SKM-1 (cell line): ENCODE results near the gene TUBA8.
"Not testable (repeated sequence)": the region's sequence is repeated elsewhere in the genome, so short reads cannot be mapped to it uniquely, and the experiment has no call there.

ENCODE experiments used
- DNase-seq: peaks from one replicate; lab custom pipeline; 2025; ENCODE audit not compliant: unreplicated experiment; lab: John Stamatoyannopoulos, UW

The TUBA8 gene

DNA sequence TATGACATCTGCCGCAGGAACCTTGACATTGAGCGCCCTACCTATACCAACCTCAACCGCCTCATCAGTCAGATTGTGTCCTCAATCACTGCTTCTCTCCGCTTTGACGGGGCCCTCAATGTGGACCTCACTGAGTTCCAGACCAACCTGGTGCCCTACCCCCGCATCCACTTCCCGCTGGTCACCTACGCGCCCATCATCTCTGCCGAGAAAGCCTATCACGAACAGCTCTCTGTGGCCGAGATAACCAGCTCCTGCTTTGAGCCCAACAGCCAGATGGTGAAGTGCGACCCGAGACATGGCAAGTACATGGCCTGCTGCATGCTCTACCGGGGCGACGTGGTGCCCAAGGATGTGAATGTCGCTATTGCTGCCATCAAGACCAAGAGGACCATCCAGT, 16.0 kb downstream of the TUBA8 start:
- DNase-seq, result no peak

DNA sequence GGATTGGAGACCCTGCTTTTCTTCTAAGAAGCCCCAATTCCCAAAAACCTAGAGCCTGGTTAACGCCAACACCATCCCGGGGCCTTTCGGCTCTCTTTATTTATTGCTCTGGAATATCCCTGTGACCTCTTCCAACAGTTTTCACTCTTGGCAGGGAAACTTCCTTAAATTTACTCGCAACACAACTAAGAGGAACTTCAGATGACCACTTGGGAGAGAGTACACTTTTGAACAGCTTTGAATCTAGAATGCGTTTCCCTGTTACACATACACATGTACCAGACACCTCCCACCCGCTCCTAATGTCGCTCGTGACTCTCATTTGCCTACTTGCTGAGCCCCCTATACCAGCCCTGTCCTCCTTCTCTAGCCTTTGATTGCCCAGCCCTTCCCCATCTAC, 19.4 kb downstream of the TUBA8 start:
- DNase-seq, result no peak

DNA sequence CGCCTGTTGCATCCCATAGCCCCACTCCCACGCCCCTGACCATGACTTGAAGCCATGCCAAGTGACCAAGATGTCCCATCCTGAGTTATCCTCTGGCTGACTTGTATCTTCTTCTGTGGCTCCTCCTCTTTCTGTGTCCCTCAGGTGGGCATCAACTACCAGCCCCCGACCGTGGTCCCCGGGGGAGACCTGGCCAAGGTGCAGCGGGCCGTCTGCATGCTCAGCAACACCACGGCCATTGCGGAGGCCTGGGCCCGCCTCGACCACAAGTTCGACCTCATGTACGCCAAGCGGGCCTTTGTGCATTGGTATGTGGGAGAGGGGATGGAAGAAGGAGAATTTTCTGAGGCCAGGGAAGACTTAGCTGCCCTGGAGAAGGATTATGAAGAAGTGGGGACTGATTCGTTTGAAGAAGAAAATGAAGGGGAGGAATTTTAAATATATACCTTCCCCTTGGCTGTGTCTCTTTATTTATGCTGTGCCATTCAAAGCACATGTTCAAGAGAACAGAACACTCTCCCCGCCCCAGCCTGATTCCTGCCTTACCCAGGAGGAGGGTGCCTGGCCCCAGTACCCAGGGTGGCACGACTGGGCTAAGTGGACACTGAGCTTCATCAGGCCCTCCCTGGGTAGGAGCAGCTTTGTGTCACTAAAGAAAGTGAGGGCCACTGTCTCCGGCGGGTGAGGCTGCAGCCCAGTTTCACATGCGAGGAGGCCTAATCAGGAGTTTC, 20.3 kb downstream of the TUBA8 start:
- DNase-seq, result no peak

DNA sequence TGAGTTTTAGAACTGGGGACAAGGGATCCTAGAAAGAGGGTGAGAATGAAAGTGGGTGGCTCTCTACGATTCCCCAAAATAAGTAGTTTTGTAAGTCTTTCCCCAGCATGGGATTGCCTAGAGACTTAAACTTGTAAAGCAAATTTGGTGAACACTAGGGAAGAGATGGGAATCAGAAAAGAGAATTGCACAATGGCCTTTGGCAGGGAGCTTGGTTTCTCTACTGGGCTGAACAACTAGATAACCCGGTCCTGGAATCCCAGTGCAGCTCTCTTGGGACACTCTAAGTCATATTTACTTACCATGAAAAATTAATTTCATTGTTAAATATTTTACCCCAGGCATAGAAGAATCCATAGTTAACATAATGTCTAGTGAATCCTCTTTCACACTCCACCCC, 22.8 kb downstream of the TUBA8 start:
- no peak for DNase-seq

DNA sequence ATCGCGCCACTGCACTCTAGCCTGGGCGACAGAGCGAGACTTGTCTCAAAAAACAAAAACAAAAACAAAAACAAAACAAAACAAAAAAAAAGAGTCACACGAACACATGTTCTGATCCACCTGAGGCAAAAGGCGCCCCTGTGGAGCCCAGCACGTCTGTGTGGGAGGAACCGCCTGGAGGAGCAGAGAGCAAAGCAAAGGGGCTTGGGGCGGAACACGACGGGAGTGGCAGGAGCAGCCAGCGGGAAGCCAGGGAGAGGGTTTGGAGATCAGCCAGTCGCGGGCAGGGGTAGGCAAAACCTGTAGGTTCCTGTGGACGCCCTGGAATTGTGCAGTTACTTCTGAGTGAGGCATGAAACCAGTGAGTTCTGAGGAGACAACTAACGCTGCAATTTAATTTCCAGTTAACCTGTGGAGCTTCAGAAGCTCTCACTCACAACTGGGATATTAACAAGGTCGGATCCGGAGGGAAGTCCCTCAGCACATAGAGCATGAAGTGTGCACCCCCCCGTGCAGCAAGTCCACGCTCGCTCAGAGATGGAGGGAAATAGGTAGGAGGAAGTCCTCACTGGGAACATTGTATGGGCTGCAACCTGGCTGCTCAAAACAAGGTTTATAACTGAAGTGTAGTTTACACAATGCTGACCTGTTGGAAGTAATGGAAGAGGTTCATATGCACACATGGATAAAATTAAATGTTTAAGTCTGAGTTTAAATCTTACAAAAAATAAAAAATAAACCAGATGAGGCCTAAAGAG, 26.1 kb downstream of the TUBA8 start:
- DNase-seq, result no peak

DNA sequence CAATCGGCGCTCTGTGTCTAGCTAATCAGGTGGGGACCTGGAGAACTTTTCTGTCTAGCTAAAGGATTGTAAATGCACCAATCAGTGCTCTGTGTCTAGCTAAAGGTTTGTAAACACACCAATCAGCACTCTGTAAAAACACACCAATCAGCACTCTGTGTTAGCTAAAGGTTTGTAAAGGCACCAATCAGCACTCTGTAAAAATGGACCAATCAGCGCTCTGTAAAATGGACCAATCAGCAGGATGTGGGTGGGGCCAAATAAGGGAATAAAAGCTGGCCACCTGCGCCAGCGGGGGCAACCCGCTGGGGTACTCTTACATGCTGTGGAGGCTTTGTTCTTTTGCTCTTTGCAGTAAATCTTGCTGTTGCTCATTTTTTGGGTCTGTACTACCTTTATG, 30.4 kb downstream of the TUBA8 start:
- not testable (repeated sequence) for DNase-seq

DNA sequence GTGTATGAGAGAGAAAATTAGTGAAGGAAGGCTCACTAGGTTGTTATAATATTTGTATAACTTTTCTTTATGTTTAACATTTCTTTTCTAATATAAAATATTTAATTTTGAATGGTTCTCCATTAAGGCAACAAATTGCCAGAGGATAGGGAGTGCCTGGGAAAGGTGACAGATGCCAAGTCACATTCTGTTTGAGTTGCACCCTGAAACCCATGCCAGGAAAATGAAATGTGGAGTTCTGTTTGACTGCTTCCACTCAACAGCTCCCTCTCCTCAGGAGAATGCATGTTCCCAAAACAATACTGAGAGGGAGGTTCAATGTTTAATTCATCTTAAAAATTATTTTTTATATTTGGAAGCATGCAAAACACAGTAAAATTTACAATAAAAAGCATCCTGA, 33.5 kb downstream of the TUBA8 start:
- no peak for DNase-seq

DNA sequence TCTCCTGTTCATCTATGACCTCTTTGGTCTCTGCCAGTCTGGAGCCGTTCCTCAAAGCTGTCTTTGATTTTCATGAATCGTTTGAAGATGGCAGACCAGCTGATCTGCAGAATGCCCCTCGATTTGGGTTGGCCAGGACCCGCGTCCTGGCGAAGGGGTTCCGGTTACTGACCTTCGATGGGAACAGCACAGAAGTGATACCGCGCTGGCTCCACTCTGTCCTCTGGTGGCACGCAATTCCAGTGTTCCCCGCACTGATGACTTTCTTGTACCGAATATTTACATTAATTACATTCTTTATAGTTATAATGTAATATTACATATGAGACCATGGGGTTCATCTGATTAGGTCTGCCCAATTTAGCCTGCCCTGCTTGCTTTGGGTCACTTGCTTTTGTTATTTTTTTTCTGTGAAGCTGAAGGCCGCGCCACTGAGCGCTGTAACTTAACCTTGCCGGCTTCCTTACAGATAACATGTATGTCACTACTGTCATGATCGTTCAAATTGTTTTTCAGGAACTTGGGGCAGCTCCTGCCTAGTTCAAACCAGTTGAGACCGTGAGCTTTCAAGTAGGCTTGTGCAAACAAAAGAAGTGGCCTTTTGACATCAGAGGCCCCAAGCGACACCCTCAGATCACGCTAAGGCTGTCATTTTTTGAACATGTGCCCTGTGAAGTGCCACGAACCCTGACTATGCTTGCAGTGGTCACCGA, 35.2 kb downstream of the TUBA8 start:
- no peak for DNase-seq

DNA sequence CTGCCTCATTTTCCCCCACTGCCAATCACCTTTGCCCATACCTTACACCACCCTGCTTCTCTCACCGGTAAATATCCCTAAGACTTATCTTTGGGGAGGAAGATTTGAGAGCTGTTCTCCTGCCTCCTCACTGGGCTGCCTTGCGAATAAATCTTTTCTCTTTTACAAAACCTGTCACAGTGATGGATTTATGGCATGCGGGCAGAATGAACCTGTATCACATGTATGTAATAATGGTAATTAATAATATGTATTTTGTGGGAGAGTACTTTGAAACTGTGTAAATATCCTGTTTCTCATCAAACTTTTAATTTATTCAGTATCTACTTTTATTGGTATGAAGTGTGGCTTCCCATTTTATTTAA, 35.8 kb downstream of the TUBA8 start:
- DNase-seq, result no peak

DNA sequence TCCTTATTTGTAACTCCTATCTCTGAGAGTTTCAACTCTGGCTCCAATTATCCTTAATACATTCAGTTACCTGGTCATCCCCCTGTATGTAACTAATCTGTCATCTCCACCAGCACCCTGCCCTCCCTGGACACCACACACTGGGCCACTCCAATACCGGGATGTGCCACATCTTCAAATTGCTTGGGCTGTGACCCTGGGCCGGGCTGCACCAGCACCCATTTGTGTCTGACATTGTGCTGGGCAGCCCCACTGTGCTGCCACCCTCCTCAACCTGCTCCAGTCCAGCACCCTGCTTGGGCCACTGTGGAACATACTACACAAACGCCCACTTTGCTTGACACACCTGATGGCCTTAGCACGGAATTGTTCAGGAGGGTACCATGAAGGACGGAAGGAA, 37.2 kb downstream of the TUBA8 start:
- no peak for DNase-seq

DNA sequence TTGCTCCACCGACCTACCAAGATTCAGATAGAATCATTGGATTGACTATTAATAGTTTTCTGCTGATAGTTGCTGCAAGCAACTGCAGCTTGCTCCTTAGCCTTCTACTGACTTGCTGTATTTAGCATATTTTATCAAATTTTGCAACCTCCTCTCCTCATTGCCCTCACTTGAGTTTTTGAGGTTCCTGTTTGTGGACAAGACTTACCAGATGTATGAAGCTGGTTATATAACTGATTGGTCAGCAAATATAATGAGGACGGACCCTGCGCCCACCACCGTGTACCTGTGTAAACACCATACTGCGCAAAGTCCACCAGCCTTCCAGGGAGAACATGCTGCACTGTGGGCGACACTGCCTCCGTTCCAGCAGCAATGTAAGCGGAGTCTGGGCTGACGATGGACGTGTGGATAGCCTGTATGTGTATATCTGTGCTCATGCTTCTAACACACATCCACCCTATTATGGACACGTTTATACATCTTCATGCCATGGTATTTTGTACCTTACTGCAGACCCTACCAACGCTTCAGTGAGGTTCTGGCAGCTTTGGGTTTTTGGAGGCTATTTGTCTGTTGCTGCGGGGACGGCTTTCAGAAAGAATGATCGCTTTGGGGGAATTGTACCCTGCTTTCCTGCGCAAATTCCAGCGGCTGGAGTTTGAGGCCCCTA, 37.8 kb downstream of the TUBA8 start:
- no peak for DNase-seq

DNA sequence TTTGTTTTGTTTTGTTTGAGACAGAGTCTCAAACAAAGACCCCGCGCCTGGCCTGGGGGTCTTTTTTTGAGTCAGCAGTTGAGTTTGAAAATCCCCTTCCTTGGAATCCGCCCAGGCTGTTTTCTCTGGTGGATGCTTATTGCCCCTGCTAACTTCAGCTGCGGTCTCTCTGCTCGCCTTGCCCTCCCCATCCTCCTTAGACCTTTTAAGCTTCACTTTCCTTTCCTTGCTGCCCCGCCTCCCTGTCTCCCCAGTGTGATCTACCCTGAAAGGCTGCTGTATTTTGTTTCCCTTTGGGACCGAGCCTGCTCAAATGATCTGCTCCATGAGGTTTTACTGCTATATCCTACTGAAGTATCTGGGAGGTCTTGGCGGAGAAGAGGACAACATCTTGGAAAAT, 41.9 kb downstream of the TUBA8 start:
- DNase-seq, result no peak

DNA sequence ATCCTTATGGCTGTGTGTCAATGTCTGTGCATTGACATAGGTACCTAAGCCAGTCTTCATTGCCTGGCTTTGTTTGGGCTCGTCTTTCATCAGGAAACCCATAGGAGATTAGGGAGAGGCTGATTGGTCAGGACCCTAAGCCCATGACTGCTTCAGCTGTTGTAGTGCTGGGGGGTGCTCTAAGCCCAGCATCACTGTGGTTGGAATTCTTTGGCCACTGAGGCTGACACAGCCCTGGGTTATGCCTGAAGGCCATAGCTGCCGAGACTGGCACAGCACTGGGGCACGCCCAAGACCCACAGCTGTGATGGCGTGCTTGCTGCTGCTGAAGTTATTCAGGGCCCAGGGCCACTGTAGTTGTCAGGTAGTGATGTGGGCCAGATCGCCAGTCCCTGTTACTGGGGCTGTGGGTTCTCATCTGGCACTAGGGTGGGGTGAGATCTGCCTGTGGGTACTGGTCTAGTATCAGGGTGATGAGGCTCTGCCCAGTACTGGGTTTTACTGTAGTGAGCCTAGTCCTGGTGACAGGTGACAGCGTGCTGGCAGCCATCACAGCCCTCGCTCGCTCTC, 44.3 kb downstream of the TUBA8 start:
- DNase-seq, result no peak

DNA sequence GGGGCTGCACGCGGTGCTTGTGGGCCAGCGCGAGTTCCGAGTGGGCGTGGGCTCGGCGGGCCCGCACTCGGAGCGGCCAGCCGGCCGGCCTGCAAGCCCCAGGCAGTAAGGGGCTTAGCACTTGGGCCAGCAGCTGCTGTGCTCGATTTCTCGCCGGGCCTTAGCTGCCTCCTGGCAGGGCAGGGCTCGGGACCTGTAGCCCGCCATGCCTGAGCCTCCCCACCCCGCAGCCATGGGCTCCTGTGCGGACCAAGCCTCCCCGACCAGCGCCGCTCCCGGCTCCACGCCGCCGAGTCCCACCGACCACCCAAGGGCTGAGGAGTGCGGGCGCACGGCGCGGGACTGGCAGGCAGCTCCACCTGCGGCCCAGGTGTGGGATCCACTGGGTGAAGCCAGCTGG, 44.9 kb downstream of the TUBA8 start:
- DNase-seq, result not testable (repeated sequence)

DNA sequence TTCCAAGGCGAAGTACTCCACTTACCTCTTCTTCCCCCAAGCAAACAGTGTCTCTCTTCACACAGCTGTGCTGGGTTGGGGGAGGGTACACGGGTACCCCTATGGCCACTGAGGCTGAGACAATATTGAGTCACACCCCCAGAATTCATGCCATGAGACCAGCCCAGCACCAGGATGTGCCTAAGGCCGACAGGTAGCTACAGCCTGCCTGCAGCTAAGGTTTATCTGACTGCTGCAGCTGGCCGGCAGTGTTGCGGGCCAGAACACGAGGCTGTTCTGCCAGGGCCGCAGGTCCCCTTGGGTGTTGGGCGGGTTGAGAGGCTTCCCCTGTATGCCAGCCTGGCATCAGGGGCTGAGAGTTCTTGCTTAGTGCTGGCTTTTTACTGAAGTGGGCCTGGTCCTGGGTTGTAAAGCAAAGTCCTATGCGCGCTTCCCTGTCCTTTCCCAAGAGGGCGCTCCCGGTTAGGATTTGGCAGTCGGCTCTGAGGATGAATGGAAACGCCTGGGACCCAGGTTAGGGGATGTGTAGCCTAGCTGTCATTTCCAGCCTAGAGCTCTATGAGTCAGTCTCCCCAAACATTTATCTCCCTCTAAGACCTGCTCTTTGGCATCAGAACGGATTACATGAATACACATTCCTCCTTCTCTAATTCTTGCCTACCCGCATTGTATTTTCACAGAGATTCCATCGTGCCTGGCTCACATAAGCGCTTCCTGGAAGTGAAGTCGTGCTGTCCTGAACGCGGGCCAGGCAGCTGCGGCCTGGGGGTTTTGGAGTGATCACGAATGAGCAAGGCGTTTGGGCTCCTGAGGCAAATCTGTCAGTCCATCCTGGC, 46.5 kb downstream of the TUBA8 start:
- peak; percentile 35 for DNase-seq

DNA sequence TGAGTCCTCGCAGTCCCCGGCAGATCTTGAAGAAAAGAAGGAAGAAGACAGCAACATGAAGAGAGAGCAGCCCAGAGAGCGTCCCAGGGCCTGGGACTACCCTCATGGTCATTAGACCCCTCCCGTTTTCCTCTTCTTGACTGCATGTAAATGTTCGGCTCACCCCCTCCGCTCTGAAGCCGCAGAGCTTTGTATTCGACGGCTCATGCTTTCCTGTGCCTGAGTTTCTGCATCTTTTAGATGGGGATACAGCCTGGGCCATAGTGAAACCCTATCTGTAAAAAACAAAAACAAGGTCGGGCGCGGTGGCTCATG, 47.1 kb downstream of the TUBA8 start:
- no peak for DNase-seq

DNA sequence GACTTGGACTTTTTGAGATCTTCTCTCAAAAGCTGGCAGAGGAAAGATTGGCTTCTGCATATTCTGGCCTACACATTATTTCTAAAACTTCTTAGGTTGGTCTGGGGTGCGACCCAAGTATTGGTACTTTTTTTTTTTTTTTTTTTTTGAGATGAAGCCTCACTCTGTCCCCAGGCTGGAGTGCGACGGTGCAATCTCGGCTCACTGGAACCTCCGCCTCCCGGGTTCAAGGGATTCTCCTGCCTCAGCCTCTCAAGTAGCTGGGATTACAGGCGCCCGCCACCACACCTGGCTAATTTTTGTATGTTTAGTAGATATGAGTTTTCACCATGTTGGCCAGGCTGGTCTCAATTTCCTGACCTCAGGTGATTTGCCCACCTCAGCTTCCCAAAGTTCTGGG, 50.0 kb downstream of the TUBA8 start:
- not testable (repeated sequence) for DNase-seq

DNA sequence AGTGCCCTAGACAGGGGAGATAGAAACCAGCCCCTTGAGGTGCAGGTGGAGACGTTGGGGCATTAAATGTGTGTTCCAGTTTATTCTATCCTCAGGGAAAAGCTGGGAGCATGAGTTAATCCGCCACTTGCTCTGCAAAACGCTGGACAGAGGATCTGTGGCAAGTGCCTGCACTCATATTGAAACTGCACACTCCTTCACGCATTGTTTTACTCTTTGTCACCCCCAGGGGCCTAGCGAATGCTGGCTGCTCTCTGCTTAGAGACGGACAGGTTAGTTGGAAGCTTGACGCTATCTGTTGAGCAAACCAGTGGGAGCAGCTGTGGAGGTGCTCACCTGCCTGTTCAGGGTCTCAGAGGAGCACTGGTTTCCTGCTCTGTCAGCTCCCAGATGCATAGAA, 53.2 kb downstream of the TUBA8 start:
- not testable (repeated sequence) for DNase-seq

DNA sequence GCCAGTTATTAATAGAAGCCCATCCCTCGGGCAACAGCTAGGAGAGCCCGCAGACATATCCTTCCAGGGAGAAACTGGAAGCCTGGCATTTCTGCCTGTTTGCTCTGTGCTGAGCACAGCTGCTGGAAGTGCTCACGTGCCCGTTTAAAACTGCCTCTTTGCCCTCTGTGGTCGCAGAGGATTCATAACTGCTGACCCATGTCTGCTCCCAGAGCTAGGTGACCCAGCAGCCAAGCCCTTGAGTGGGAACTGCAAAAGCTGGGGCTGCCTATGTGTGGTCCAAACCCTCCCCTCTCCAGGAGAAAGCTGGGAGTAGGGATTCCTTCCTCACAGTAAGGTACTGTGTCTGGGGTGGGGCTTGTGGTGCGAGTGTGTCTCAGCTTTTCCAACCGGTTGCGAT, 54.0 kb downstream of the TUBA8 start:
- not testable (repeated sequence) for DNase-seq

DNA sequence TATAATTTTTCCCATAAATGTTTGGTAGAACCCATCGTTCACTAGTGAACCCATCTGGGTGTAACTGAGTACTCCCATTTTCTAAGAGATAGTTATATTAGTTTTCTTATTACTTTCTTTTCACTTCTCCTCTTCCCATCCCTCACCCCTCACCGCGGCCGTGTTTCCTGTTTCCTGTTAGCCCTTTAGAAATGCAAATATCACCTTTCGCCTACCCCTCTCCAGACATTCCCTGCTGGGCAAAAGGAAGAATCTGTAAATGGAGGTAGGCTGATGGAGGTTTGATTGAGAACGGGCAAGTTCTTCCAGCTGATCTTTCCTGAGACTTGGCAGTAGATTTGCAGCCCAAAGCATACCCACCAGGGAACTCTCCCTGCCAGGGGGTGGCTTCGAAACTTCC, 54.7 kb downstream of the TUBA8 start:
- not testable (repeated sequence) for DNase-seq
